ENCODE measurements around the gene CLDND2.

CLDND2 gene

DNA sequence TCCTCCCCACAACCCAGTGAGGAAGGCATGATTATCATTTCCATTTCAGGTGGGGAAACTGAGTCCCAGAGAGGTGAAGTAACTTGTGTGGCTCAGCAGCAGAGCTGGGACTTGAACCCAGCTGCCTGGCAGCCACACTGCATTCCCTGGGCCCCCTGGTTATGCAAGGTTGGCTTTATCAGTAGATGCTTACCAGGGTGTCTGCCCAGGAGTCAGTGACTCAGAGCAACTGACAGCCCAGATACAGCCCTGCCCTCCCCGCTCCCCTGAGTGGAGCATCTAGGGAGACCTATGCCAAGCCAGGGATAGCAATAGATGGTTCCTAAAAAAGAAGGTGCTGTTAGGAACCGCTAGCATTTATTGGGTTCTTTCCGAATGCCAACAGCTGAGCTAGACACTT is 51.4 kb downstream of the CLDND2 start:
- H3K4me2 ChIP-seq (ENCODE audit: low read length): no peak overlapping the region

More for the DNA sequence above, 51.4 kb downstream of the CLDND2 start:
- Histone ChIP-seq H2BK5ac (ENCODE audit: low read length) (no peak overlapping the region), H3K56ac (ENCODE audit: low read length) (no peak overlapping the region), H2AK5ac (ENCODE audit: low read length) (no peak overlapping the region), H4K5ac (ENCODE audit: low read length) (no peak overlapping the region), H2BK120ac (ENCODE audit: low read depth, low read length) (no peak overlapping the region), H2BK15ac (replicated peaks; ENCODE audit: low read depth) (no peak overlapping the region), H3K9ac (ENCODE audit: low read length) (no peak overlapping the region), H3K4me1 (ENCODE audit: control insufficient read depth, low read depth, low read length) (no peaks in the 10 kb centered on the region), H3K36me3 (ENCODE audit: control insufficient read depth, insufficient read depth, low read length) (no peaks in the 10 kb centered on the region), H3K23ac (ENCODE audit: low read length) (no peak overlapping the region), H3K79me2 (ENCODE audit: control insufficient read depth, insufficient read depth, low read length) (no peaks in the 10 kb centered on the region), H3K27me3 (ENCODE audit: insufficient read depth, low read length, poor library complexity) (no peaks in the 10 kb centered on the region), H3K4ac (ENCODE audit: low read depth, low read length) (no peak overlapping the region), H4K8ac (ENCODE audit: low read depth, low read length) (no peak overlapping the region), H3K27ac (ENCODE audit: low read depth, low read length) (no peak overlapping the region), H3K79me1 (ENCODE audit: low read length) (no peaks in the 10 kb centered on the region), H3K18ac (ENCODE audit: low read length) (no peak overlapping the region), H3K4me3 (ENCODE audit: low read length) (no peak overlapping the region)
- no CpG with 5 or more reads among the region's 3 CpGs for WGBS (ENCODE audit: extremely low coverage, insufficient coverage, low lambda C conversion rate)
- DNase-seq: no peak

All from mesendoderm (in vitro differentiated cells).